Measurements from ENCODE around the gene SDK1.

Gene SDK1

DNA sequence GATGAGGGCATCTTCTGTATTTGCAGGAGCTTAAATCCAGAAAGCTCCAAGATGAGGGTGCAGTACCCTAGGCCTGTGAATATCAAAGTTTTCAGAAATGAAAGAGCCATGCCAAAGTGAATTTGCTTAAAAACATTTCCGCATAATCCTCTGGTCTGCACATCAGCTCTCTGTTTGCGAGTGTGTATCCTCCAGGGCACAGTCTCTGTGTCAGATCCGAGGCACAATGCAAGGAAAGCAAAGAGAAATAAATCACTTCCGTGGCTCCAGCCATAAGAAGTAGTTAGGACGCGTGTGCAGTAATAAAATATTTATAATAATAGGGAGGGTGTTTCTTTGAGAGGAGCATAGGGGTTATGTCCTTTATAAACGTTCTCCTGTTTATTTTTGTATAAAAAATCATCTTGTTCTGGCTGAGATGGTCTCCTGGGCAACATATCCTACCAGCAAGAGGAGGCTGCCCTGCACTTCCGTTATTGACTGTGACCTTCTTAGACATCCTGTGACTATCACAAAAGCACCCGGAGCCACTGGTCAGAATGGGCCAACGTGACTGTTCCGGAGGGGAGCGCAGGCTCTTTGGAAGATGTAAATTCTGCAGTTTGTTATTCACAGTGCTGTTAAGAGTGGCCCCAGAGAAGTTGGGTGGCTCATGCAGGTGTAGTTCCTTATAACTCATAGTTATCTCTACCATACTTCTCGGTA is 713.4 kb downstream of the SDK1 start:
- Histone ChIP-seq H3K36me3 (no peaks in the 10 kb centered on the region), H3K27me3 (no peaks in the 10 kb centered on the region), H3K4me1 (ENCODE audit: control insufficient read depth in 1 of 2, insufficient read depth in 1 of 2, low read depth in 1 of 2, low read length in 1 of 2) (no peaks in the 10 kb centered on the region), H3K27ac (no peak overlapping the region), H3K9me3 (peaks cover 3% of the 10 kb centered on the region), H3K4me3 (ENCODE audit: low read depth in 1 of 2, low read length in 1 of 2) (no peak overlapping the region)
- TF ChIP-seq, protein P1, sequence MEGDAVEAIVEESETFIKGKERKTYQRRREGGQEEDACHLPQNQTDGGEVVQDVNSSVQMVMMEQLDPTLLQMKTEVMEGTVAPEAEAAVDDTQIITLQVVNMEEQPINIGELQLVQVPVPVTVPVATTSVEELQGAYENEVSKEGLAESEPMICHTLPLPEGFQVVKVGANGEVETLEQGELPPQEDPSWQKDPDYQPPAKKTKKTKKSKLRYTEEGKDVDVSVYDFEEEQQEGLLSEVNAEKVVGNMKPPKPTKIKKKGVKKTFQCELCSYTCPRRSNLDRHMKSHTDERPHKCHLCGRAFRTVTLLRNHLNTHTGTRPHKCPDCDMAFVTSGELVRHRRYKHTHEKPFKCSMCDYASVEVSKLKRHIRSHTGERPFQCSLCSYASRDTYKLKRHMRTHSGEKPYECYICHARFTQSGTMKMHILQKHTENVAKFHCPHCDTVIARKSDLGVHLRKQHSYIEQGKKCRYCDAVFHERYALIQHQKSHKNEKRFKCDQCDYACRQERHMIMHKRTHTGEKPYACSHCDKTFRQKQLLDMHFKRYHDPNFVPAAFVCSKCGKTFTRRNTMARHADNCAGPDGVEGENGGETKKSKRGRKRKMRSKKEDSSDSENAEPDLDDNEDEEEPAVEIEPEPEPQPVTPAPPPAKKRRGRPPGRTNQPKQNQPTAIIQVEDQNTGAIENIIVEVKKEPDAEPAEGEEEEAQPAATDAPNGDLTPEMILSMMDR (IDR thresholded peaks at IDR 0.05), result no peak

DNA sequence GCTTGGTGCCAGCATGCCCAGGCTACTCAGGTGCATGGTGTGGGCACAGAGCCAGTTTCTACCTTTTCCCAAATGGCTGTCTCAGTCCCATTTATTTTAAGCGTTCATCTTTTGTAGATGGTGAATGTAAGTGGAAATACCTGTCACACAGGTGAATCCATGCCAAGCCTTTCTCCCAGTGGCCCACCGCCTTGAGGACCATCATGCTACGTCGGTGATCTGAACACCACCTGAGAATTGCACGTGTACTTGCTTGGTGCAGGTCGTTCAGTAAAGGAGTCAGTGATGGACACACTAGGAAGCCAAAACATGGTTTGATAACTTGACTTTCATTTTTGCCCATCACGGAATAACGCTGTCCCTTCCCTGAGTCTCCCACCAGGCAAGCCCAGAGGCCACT is 714.3 kb downstream of the SDK1 start:
- Histone ChIP-seq H3K4me3 (ENCODE audit: low read depth in 1 of 2, low read length in 1 of 2) (no peak overlapping the region), H3K36me3 (no peaks in the 10 kb centered on the region), H3K9me3 (peaks cover 3% of the 10 kb centered on the region), H3K27ac (no peak overlapping the region), H3K4me1 (ENCODE audit: control insufficient read depth in 1 of 2, insufficient read depth in 1 of 2, low read depth in 1 of 2, low read length in 1 of 2) (no peaks in the 10 kb centered on the region), H3K27me3 (no peaks in the 10 kb centered on the region)
- TF ChIP-seq, protein P1 (IDR thresholded peaks at IDR 0.05), result no peak

DNA sequence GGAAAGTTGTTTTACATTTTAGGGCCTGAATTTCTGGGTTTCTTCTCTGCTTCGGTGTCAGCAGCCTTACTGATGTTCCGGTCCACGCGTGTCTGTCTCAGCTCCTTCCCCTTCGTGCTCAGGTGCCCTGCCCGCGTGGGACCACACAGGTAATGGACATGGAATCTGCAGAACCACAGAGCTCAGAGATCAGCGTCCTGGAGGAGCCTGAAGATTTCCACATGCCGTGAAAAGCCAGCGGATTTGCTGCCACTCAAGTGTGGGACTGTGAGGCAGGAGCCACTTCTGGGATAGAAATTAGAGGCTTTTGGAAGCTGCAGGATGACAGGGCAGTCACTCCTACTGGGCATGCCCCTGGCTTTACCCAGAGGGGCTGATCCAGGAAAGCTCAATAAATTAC is 714.9 kb downstream of the SDK1 start:
- H3K4me3 ChIP-seq (ENCODE audit: low read depth in 1 of 2, low read length in 1 of 2), result no peak overlapping the region
- H3K27me3 ChIP-seq, result no peaks in the 10 kb centered on the region
- no peaks in the 10 kb centered on the region for H3K36me3 ChIP-seq
- TF ChIP-seq, protein P1 (IDR thresholded peaks at IDR 0.05), result no peak
- peaks cover 3% of the 10 kb centered on the region for H3K9me3 ChIP-seq
- no peaks in the 10 kb centered on the region for H3K4me1 ChIP-seq (ENCODE audit: control insufficient read depth in 1 of 2, insufficient read depth in 1 of 2, low read depth in 1 of 2, low read length in 1 of 2)
- H3K27ac ChIP-seq, result no peak overlapping the region

DNA sequence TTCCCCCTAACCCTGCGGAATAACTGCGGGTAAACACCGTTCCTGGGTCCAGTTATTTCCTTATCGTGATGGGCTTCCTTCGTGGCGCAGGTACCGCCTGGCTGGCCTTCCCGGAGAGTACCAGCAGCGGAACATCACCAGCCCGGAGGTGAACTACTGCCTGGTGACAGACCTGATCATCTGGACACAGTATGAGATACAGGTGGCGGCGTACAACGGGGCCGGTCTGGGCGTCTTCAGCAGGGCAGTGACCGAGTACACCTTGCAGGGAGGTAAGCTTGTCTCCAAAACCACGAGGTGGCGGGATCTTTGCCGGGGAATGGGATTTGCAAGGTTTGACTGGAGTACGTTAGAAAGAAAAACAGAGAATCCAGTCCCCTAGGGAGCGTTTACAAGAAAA is 716.0 kb downstream of the SDK1 start:
- Histone ChIP-seq H3K9me3 (peaks cover 3% of the 10 kb centered on the region), H3K4me1 (ENCODE audit: control insufficient read depth in 1 of 2, insufficient read depth in 1 of 2, low read depth in 1 of 2, low read length in 1 of 2) (no peaks in the 10 kb centered on the region), H3K4me3 (ENCODE audit: low read depth in 1 of 2, low read length in 1 of 2) (no peak overlapping the region), H3K36me3 (no peaks in the 10 kb centered on the region), H3K27me3 (no peaks in the 10 kb centered on the region), H3K27ac (no peak overlapping the region)
- TF ChIP-seq, protein P1 (IDR thresholded peaks at IDR 0.05), result no peak

DNA sequence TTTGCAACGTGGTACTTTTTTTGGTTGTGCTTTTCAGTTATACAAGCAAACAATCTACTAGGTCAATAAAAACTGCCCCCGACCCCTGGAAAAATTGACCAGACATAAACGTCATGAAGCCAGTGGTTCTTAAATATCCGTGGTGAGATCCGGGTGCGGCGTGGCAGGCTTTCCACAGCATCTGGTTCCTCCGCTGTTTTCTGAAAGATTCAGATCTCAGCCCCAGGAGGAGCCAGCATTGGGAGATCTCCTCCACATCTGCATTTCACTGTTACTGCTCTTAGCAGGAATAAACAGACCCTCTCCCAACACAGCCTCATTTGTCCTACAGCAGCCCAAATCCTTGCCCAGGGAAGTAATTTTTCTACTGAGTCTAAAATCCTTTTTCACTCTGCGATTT is 716.7 kb downstream of the SDK1 start:
- Histone ChIP-seq H3K27ac (no peak overlapping the region), H3K27me3 (no peaks in the 10 kb centered on the region), H3K4me3 (ENCODE audit: low read depth in 1 of 2, low read length in 1 of 2) (no peak overlapping the region), H3K36me3 (no peaks in the 10 kb centered on the region), H3K4me1 (ENCODE audit: control insufficient read depth in 1 of 2, insufficient read depth in 1 of 2, low read depth in 1 of 2, low read length in 1 of 2) (no peaks in the 10 kb centered on the region), H3K9me3 (peaks cover 3% of the 10 kb centered on the region)
- TF ChIP-seq, protein P1 (IDR thresholded peaks at IDR 0.05), result no peak
